ENCODE measurements around the gene ARHGEF2.

The ARHGEF2 gene

DNA sequence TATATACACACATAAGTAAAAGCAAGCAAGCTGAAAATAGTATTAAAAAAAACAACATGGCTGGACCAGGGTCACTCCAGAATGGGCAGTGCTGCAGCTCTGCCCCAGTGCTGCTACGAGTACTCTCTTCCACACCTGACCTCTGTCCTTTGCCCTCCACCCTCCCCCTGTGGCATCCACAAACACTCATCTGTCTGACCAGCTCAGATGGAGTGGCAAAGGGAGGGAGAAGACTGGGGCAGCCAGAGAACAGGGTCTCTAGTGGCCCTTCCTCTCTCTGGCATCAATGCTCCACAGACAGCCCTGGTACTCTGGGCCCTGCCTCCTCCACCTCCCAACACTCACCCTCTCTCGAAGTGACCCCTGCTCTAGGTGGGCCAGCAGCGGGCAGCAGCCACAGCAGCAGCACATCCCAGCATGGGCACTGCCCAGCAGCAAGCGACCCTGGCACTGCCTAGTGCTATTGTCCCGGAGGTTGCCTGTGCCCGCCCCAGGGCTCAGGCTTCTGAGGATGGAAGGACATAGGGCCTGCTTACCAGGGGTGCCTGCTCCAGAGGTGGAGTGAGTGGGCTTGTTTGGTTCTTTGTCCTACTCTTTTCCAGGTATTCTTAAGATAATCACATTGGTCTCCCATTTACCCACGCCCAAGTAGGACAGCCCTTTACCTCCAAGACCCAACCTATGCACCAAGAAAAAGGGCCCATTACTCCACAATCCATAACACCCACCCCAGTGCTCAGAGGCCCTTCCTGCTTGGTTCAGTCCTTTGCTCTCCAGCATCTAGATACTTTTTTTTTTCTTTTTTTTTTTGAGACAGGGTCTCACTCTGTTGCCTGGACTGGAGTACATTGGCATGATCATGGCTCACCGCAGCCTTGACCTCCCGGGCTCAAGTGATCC lies 6.2 kb downstream of the ARHGEF2 start:
- no peak for DNase-seq (ENCODE audit: low read depth)

DNA sequence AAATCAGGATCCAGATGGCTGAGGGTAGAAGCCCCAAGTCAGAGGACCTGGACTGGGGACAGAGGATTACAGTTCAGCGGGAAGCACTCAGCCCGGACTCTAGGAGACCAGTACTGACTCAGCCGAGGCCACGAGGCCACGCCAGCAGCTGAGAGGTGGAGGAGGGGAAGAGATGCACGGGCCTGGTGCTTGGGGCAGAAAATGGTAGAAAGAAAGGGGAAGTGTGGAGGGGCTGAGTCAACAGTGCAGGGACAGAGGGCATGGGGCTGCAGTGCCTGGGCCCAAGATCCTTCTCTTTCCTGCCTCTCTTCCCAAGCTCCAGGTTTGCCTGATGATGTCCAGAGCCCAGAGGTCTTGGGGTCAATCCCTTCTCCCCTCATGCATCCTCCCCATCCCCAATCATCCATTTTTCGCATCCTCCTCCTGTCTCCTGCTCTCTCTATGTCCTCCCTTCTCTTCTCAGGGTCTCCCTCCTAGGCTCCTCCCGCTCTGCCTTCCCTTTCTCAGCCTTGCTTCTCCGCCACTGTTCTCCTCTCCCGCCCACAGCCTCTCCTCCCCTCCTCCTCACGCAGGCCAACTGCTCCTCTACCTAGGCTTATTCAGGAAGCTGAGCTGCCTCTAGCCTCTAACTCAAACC lies 7.7 kb downstream of the ARHGEF2 start:
- no peak for DNase-seq (ENCODE audit: low read depth)

DNA sequence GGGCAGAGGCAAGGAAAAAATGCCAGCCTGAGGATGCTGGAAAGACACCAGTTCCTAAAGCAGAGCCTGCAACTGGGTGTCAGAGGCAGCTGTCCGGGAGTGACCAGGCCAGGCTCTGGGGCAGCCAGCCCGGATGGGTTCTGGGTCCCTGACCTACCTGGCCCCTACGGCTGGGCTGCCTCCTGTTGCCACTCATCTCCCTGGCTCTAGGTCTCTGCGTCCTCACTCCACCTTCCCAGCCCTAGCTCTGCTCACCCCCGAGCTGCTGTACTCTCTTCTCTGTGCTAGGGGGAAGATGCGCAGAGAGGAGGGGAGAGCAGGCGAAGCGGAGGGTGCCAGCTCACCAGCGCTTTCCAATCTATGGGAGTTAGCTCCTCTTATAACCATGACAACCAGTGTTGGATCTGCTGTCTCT lies 9.0 kb downstream of the ARHGEF2 start:
- no peak for DNase-seq (ENCODE audit: low read depth)

DNA sequence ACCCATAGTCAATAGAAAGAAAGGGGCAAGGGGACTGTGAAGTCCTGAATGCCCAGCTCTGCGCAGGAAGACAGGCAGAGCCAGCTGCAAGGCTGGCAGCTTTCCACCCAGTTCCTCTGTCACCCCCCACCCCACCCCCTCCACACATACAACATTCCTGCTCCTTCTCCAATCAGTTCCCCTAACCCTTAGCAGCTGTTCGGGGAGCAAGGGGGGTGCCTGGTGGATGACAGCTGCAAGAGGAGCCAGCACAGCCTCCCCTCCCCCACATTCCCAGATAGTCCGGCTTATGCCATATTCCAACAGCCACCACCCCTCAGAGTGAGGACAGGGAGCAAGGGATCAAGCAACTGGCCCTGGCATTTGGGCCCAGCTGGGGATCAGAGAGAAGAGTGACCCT lies 9.7 kb downstream of the ARHGEF2 start:
- no peak for DNase-seq (ENCODE audit: low read depth)

DNA sequence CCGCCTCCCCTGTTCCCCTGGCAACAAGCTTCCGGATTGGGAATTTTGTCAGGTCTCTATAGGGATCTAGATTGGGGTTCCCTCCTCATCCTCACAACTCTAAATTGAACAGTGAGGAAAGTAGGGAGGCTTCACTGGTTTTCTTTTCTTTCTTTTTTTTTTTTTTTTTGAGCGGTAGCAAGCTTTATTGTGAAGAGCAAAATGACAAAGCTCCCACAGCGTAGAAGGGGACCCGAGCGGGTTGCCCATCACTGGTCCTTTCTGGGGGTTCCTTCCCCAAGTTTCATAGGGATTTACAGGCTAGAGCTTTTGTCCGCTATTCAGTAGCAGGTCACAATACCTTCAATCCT lies 10.3 kb downstream of the ARHGEF2 start:
- no peak for DNase-seq (ENCODE audit: low read depth)

DNA sequence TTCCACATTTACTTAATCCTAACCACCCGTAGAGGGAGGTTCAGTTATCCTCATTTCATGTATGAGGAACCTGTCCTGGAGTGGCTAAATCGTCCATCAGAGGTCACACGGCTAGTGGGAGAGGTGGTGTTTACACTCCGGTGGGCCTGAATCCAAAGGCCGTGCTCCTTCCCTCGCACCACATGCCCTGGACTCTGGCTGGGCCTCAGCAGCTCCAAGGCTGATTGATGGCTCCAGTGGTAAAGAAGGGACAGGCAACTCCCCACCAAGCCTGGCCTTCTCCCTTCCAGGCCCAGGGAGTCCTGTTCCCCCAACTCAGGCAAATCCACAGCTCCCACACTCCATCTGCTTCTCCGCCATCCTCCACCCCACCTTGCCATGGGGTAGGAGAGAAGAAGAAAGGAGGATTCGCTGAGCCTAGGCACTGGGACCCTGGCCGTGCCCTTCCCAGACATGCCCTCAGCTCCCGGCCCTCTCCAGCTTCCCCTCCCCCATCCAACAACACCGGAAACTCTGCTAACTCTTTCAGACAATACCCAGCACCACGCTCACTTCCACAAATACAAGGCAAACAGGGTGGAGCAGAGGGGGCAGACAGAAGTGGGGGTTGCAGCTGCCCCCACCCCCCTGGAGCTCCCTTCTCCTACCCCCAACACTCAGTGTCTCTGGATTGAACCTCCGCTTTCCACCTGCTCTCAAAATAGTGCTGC lies 10.9 kb downstream of the ARHGEF2 start:
- no peak for DNase-seq (ENCODE audit: low read depth)

DNA sequence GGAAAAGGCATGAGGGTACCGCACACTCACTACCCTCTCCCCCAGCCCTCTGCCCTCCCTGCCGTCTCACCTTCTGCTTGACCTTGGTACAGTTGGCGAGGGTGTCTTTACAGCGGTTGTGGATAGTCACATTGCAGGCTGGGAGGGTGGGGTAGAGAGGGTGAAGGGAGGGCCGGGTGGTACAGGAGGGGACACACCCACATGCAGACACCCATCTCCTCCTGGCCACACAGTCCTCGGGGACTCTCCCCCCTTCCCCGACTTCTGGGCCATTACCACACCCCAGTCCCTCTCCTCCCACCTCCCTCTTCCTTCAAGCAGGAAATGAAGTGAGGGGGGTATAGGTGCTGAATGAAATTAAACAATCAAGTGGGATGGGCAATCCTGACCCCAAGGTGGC lies 11.6 kb downstream of the ARHGEF2 start:
- DNase-seq (ENCODE audit: low read depth), result no peak

DNA sequence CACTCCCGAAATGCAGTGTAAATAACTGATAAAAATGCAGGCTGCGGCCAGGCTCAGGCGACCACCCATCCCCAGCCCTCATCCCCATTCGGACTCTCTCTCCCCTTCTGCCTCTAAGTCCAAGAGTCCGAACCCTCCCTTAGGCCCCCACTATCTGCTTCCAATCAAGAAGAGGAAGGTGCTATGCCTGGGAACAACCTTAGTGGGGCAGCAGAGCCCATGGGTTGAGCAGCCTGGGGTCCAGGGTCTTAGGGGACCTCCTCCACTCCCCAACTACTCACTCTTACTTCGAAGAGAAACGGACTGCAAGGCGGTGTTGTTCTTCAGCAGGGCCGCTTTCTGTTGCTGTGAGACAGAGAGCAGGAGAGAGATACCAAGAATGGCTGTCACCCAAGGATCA lies 12.2 kb downstream of the ARHGEF2 start:
- no peak for DNase-seq (ENCODE audit: low read depth)

DNA sequence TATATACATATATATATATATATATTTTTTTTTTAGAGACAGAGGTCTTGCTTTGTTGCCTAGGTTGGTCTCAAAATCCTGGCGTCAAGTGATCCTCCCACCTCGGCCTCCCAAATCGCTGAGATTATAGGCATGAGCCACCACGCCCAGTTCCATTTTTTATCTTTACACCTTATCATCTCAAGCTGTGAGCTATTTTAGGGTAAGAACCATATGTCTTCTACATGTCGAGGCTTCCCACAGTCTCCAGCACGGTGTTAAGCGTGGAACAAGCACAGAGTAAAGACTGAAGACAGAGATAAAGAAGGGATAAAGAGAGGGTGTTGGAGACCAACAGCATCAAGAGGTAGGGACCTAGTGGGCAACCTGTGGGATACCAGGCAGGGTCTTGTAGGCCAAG lies 14.2 kb downstream of the ARHGEF2 start:
- DNase-seq (ENCODE audit: low read depth), result no peak

DNA sequence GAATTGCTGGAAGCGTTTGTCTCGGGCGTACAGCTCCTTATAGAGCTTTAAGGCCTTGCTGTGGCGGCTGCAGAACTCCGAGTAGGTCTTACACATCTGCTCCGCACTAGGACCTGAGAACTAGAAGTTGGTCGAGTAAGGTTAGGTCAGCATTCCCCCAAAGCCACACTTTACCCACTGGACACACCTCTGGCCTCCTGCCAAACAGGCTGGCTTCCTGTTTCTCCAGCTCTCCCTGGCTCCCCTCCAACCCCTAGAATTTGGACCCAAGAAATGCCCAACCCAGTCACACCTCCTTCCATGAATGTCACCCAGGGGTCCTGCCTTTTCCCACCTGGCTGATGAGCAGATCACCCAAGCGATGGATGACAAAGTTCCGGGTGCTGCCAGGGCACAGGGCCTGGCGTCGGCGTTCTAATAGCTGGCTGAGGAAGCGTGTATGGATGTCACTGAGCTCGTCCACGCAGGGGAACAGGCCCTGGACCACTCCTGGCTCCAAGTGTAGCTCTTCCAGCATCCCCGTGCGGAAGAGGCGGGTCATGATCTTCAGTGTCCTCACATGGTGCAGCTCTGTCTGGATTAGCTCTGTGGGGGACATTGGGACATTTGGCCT lies 15.6 kb downstream of the ARHGEF2 start:
- no peak for DNase-seq (ENCODE audit: low read depth)

DNA sequence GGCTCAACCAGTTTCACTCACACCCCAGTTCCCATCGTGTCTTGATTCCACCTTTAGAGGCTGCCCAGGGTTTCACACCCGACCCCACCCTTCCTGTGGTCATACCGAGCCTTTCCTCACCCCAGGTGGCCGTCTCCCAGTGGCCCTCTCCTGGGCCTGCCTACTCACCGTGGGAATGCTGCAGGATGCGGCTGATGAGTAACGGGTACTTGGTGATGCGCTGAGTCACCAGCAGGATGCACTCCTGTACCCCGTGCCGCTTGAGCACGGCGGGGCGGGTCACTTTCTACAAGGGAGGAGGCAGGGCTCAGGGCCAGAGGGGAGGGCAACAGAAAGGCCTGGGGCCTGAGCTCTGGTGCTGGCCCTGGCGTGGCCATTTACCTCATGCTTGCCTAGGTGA lies 16.4 kb downstream of the ARHGEF2 start:
- DNase-seq (ENCODE audit: low read depth), result no peak

DNA sequence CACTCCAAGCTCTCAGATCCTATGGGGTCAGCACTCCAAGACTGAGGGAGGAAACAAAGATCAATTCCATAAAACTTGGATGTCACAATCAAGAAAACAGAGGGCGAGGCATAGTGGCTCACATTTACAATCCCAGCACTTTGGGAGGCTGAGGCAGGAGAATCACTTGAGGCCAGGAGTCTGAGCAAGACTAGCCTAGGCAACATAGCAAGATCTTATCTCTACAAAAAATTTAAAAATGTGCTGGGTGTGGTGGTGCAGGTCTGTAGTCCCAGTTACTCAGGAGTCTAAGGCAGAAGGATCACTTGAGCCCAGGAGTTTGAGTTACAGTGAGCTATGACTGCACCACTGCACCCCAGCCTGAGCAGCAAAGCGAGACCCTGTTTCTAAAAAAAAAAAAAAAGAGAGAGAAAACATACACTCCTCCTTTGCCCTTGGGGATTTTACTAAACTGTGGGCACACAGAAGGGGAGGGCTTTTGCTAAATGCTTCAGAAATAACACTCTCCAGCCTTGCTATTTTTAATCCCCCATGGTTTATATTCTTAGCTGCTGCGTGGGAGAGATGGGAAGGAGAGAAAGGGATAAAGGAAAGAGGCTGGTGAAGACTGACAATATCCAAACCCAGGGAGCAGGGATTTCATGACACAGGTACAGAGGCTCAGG lies 18.1 kb downstream of the ARHGEF2 start:
- no peak for DNase-seq (ENCODE audit: low read depth)

DNA sequence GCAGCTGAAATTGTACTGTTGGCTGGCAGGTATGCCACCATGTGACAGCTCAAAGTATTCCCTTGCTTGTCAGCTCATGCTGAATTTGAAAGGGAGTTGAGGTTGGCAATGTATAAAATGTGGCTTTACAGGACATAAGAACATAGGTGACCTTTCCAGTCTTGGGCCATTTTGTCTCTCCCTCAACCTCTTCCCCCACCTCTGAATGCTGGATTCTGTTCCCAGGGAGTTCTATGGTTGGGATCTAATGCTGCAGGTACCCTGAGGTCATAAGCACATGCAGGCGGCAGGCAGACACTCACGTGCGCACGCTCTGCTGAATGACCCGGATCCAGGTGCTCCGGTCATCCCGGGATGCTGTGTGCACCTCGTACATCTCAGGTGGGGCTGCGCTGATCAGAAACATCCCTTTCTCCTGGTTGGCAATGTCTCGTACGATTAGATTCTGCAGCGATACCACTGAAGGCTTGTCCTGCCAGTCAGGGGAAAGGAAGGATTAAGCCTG lies 20.9 kb downstream of the ARHGEF2 start:
- no peak for DNase-seq (ENCODE audit: low read depth)

DNA sequence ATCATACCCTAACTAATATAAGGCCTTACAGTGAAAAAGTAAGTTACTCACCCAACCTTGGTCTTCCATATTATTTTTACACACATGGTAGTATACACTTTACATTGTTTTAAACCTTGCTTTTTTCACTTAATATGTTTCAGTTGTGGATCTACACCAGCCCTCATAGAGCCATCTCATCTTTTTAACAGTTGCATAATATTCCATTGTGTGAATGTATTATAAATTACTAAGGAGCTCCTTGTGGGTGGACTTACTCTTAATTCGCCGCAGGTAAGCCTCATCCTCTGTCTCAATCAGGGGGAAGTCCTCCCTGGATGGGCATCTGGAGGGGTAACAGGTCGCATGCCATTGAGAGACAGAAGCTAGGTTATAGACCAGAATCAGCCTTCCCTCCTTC lies 23.7 kb downstream of the ARHGEF2 start:
- DNase-seq (ENCODE audit: low read depth), result no peak

DNA sequence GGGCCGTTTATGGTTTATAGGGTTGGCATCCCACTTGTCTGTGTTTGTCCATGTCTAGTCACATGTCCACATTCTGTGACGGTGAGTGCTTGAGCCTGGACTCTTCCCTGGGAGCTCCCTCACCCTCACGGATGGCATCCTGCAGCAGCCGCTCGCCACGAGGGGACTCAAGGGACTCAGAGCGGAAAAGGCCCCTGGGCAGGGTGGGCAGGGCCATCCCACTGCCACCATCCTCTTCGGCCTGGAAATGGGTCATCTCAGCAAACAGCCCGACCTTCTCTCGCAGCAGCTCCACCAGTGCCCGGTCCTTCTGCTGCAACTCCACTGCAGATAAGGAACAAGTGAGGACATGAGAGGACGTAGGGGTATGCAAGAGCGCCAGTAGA lies 25.8 kb downstream of the ARHGEF2 start:
- no peak for DNase-seq (ENCODE audit: low read depth)

DNA sequence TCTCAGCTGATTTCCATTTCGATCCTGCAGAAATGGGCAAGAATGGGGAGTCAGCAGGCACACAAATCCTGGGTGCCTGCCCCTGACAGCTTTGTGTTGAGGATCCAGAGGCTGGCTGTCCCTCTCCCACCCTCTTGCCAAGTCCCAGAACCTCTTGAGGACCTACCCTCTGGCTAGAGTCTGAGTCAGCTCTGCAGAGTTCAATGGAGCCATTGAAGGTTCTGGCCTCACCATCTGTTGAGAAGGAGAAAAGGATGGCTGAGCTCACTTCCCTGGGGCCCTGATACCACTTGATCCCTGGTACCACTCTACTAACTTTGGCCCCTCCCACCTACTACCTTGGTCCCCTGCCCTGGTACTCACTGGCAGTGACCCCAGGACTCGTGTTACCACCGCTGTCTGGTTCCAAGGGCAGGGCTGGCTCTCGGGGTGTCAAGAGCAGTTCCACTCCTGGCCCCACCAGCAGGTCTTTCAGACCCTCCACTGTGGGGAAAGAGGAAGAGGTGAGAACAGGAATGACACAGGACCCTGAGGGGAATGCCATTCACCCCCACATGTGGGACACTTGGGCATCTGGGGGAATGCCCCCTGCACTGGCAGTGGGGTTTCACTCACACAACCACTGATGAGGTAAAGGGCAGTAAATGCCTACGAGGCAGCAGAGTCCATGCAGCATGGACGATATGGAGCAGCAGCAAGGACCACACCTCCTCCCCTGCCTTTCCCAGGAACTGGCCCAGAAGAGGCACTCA lies 26.4 kb downstream of the ARHGEF2 start:
- no peak for DNase-seq (ENCODE audit: low read depth)

DNA sequence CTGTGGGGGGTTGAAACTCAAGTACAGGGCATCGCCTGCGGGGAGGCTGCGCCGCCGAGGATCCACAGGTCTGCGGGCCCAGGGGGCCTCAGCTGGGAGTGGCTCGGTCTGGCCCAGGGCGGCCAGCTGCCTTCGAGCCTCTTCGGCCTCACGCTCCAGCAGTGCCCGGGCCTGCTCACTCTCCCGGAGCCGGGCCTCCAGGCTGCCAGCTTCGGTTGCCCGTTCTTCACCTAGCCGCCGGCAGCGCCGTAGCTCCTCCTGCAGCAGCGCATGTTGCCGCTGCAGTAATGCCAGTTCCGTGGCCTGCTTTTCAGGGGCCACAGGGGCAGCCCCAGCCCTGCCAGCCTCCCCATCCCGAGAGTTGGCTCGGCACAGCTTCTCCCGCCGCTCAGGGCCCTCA lies 27.5 kb downstream of the ARHGEF2 start:
- no peak for DNase-seq (ENCODE audit: low read depth)

DNA sequence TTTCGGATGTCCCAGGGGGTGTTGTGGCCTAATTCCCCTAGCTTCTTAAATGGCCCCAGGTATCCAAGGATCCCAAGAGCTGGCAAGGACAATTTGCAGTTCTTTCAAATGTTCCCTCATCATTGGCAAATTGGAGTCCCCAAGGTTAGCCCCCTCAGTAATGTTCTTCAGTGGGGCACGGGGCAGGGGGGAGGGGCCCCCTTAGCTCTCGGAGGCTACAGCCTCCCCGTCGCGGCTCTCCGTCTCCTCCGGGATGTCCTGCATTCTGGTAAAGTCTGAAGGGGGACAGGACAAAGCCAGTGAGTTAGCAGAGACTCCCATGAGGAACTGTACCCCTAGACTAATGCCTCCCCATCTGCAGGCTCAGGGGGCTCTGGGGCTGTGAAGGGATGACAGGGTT lies 30.6 kb downstream of the ARHGEF2 start:
- no peak for DNase-seq (ENCODE audit: low read depth)

DNA sequence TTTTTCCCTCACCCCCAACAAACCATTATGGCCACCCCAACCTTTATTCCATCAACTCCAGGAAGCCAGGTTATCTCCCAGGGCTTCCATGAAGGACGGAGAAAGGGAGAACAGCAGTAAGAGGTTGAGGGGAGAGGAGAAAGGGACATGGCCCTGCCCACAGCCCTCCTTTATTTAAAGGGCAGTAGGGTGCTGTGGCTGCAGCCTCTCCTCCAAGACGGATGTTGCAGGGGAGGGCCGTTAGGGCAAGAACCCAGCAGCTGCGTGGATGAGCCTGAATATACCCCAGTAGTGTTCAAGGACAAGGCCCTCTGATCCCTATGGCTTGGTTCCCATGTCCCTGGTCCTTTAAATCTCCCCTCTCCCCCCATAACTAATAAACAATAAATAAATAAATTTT lies 31.1 kb downstream of the ARHGEF2 start:
- DNase-seq (ENCODE audit: low read depth), result no peak

DNA sequence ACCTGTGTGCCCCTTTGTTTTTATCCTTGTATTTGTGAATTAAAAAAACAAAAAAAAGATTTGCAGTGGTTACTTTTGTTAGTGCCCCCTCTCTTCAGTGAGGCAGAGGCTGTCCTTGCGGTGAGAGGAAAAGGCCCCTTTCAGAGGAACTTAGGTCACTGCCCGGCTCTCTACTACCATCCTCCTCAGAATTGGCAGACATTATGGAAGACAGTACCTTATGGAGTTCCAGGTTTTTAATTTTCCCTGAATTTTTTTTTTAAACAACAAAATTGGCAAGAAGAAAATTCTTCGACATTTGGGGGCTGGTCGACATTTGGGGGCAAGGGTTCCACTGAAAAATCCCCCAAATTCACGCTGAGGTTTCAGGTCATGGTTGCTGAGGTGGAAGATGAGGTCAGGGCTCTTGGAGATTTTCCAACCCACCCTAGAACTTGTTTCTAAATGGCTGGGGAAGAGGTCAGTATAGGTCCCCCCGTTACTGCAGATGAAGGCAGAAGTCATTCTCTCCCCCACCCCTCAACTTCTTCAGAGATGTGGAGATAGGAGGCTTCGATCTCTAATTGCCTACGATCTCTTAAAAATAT lies 31.6 kb downstream of the ARHGEF2 start:
- DNase-seq (ENCODE audit: low read depth), result no peak

DNA sequence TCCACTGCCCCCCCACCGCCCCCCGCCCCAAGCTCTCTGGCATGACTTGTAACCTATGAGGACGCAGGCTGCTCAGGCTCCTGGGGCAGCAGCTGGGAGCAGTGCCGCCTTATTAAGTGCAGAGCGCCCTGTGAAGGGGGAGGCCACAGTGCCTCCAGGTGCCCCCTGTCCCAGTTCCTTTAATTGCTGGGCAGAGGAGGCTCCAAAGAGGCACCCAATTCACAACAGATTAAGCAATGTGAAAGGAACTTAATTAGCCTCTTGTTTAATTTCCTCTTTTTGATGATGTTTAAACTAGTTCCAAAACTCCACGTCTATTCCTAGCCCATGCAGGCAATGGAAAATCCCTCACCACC lies 33.9 kb downstream of the ARHGEF2 start:
- no peak for DNase-seq (ENCODE audit: low read depth)

All from activated T-cell treated with anti-CD3 and anti-CD28 coated beads for 48 hours (primary cell).